Nephron (organoid): ENCODE measurements around the gene AMOTL1.

Experiments used
- H3K27ac Mint-ChIP-seq, 3 experiments: 2 replicates each; pipeline ENCODE4 v1.8.0; 2020; ENCODE audit warnings: mixed read lengths in 3 of 3, mild to moderate bottlenecking in 2 of 3, moderate library complexity in 1 of 3
- H3K27me3 Mint-ChIP-seq: 2 replicates; pipeline ENCODE4 v1.8.0; 2021; ENCODE audit warnings: low read depth, mild to moderate bottlenecking, moderate library complexity, mixed read lengths
- H3K36me3 Mint-ChIP-seq: 2 replicates; pipeline ENCODE4 v1.8.0; 2020; ENCODE audit warnings: low read depth, mixed read lengths
- H3K4me1 Mint-ChIP-seq: 2 replicates; pipeline ENCODE4 v1.8.0; 2020; ENCODE audit warnings: mixed read lengths
- H3K4me3 Mint-ChIP-seq, 3 experiments: 2 replicates each; pipeline ENCODE4 v1.8.0; 2020; ENCODE audit warnings: mild to moderate bottlenecking in 3 of 3, mixed read lengths in 3 of 3, moderate library complexity in 2 of 3
- H3K9me3 Mint-ChIP-seq: 2 replicates; pipeline ENCODE4 v1.8.0; 2020; ENCODE audit warnings: mixed read lengths
- CTCF ChIP-seq, 3 experiments: fragments of 200-600 bp; sonication (generic); IDR thresholded peaks; one replicate each; pipeline ENCODE4 v1.5.0; 2021; ENCODE audit warnings: antibody characterized with exemption in 3 of 3; ENCODE audit not compliant: unreplicated experiment in 3 of 3

Gene AMOTL1

GRCh38 chr11:94732617-94733281 is 35.4 kb upstream of the AMOTL1 start:
- TF ChIP-seq CTCF (IDR thresholded peaks at IDR 0.05; ENCODE audit: unreplicated experiment in 3 of 3): no peak
- H3K36me3 Mint-ChIP-seq: no peaks in the 10 kb centered on the region
- peaks cover 24% of the 10 kb centered on the region for H3K4me1 Mint-ChIP-seq
- H3K9me3 Mint-ChIP-seq: no peaks in the 10 kb centered on the region
- peak overlapping the region in 1 of 3 experiments; percentile 55 for H3K27ac Mint-ChIP-seq
- H3K4me3 Mint-ChIP-seq: no peak overlapping the region
- peaks cover 7% of the 10 kb centered on the region for H3K27me3 Mint-ChIP-seq

GRCh38 chr11:94734563-94735275 is 33.4 kb upstream of the AMOTL1 start:
- no peak for TF ChIP-seq CTCF (IDR thresholded peaks at IDR 0.05; ENCODE audit: unreplicated experiment in 3 of 3)
- Mint-ChIP-seq H3K27ac (no peak overlapping the region), H3K4me3 (no peak overlapping the region), H3K27me3 (peaks cover 7% of the 10 kb centered on the region), H3K4me1 (peaks cover 24% of the 10 kb centered on the region), H3K36me3 (no peaks in the 10 kb centered on the region), H3K9me3 (no peaks in the 10 kb centered on the region)

- Mint-ChIP-seq H3K4me1 (peaks cover 27% of the 10 kb centered on the region), H3K27me3 (peaks cover 9% of the 10 kb centered on the region), H3K36me3 (no peaks in the 10 kb centered on the region), H3K27ac (no peak overlapping the region), H3K4me3 (no peak overlapping the region), H3K9me3 (no peaks in the 10 kb centered on the region)
- no peak for TF ChIP-seq CTCF (IDR thresholded peaks at IDR 0.05; ENCODE audit: unreplicated experiment in 3 of 3)
Observed at GRCh38 chr11:94735907-94736306, 32.2 kb upstream of the AMOTL1 start.

DNA sequence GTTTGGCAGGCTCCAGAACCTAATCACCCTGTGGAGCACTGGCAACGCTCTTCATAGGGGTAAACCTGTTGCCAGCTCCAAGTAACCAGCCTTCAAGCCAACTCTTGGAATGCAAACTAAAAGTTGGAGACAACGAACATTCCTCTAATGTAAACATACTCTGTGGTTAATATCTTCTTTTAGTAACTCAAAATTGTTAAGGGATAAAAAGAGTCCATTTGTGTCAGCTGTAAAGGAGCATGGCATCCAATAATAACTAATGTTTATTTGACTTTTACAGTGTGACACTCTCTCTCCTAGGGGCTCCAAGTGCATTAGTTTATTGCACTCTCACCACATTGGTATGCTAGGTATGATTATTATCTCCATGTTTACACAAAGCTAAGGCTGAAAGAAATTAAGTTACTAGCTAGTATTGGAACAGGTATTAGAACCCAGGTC is 31.0 kb upstream of the AMOTL1 start:
- Mint-ChIP-seq H3K4me3 (no peak overlapping the region), H3K4me1 (peaks cover 26% of the 10 kb centered on the region), H3K9me3 (no peaks in the 10 kb centered on the region), H3K27ac (no peak overlapping the region), H3K36me3 (no peaks in the 10 kb centered on the region), H3K27me3 (peaks cover 21% of the 10 kb centered on the region)
- no peak for TF ChIP-seq CTCF (IDR thresholded peaks at IDR 0.05; ENCODE audit: unreplicated experiment in 3 of 3)

- no peak for TF ChIP-seq CTCF (IDR thresholded peaks at IDR 0.05; ENCODE audit: unreplicated experiment in 3 of 3)
- H3K36me3 Mint-ChIP-seq: no peaks in the 10 kb centered on the region
- H3K27me3 Mint-ChIP-seq: peaks cover 21% of the 10 kb centered on the region
- no peak overlapping the region for H3K4me3 Mint-ChIP-seq
- peaks cover 12% of the 10 kb centered on the region for H3K4me1 Mint-ChIP-seq
- H3K9me3 Mint-ChIP-seq: no peaks in the 10 kb centered on the region
- no peak overlapping the region for H3K27ac Mint-ChIP-seq
Observed at GRCh38 chr11:94738746-94739145, 29.4 kb upstream of the AMOTL1 start.
